GM19438 (cell line): Measurements from ENCODE around the gene LRRC30.

Source experiments
- ATAC-seq: cut with Tn5 transposase; IDR thresholded peaks from one replicate; pipeline ENCODE4 v1.9.1; 2021; ENCODE audit warnings: low read depth; ENCODE audit not compliant: unreplicated experiment

The LRRC30 gene

DNA sequence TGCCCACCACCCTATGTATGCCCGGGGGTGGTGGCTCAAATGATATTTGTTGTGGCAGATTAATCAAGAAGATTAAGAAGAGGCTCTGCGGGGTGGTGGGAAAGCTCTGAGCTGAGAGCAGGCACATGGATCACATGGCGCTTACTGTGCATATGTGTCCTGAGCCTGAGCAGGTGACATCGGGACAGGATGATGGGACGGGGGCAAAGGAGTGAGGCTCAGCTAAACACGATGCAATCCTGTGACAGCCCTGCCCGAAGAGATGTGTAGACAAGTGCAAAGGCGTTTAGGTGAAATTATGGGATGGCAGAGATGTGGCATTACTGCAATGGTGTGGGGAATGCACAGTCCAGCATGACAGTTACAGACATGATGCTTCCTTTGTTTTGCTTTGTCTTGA lies 6.0 kb downstream of the LRRC30 start:
- ATAC-seq: no peak

GRCh38 chr18:7237673-7238272 lies 6.9 kb downstream of the LRRC30 start:
- ATAC-seq: no peak

- ATAC-seq: no peak
Observed at GRCh38 chr18:7242926-7243325, 12.0 kb downstream of the LRRC30 start.

GRCh38 chr18:7248877-7249276 lies 18.0 kb downstream of the LRRC30 start:
- no peak for ATAC-seq

- no peak for ATAC-seq
Observed at GRCh38 chr18:7254163-7254562, 23.3 kb downstream of the LRRC30 start.

- ATAC-seq: no peak
Observed at GRCh38 chr18:7255054-7255453, 24.2 kb downstream of the LRRC30 start.

- no peak for ATAC-seq
Observed at GRCh38 chr18:7255643-7256042, 24.8 kb downstream of the LRRC30 start.

- ATAC-seq: no peak
Observed at GRCh38 chr18:7256618-7257425, 25.9 kb downstream of the LRRC30 start.

GRCh38 chr18:7257426-7257740 lies 26.5 kb downstream of the LRRC30 start:
- no peak for ATAC-seq

DNA sequence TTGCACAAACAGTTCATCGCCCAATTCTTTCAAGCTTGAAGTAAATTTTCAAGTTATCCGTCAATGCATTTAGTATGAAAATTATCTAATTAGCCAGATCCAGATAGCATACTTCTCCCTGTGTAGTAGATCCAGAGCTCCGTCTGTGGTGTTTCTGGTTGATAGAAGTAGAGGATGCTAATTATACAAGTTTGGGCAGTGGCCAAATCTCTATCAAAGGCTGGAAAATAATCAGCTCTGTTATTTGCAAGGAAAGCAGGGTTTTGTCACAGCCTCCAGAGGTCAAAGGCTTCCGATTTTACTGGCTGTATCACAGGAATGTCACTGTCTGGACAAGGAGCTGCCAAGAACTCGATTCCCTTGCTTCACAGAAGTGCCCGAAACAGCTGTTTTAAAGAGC lies 28.6 kb downstream of the LRRC30 start:
- ATAC-seq: no peak

DNA sequence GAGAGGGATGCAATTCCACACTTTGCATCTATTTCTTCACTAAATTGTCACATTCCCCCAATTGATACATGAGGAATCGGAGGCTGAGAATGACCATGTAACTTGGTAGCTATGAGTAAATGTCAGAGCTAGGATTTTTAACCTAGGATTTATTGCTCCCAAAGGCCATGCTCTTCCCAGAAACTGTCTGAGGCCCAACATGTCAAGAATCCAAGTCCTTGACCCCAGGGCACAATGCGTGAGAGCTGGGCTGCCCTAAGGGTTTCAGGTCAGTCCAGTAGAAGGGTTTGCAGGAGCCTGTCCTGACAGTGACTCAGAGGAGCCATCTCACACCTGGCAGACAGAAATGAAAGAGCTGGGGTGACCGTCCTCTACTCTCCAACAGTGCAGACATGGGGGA lies 30.3 kb downstream of the LRRC30 start:
- ATAC-seq: no peak

DNA sequence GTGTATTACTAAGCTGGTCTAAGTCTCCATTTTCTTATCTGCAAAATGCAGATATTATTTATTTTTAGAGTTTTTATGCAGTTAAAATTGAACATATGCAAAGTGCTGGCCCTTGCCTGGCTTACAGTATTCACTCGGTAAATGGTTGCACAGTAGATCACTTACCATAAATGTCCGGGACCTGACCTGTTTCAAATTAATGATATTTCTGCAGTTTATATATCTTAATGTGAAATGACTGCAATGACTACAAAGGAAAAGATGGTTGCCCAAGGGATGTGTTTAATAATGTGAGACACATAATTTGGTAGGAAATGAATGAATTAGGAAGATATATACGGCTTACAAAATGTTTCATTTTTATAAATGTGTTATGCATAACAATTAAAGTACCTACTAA lies 37.1 kb downstream of the LRRC30 start:
- no peak for ATAC-seq

DNA sequence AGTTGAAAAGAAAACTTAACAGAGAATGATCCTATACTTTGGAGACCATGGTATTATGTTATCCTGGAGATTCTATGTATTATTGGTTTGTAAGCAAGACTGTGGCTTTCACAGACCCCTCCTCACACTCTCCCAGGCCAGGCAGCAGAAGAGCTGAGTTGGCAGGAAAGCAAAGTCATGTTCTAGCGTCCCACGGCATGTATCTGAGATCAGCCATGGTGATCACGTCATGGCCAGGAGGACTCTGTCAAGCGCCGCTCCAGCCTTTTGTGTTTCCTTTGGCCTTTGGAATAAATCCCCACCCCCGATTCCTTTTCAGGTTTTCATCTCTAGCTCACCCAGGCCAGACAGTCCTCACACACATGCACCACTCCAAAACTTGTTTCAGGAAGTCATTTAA lies 39.1 kb downstream of the LRRC30 start:
- ATAC-seq: no peak

DNA sequence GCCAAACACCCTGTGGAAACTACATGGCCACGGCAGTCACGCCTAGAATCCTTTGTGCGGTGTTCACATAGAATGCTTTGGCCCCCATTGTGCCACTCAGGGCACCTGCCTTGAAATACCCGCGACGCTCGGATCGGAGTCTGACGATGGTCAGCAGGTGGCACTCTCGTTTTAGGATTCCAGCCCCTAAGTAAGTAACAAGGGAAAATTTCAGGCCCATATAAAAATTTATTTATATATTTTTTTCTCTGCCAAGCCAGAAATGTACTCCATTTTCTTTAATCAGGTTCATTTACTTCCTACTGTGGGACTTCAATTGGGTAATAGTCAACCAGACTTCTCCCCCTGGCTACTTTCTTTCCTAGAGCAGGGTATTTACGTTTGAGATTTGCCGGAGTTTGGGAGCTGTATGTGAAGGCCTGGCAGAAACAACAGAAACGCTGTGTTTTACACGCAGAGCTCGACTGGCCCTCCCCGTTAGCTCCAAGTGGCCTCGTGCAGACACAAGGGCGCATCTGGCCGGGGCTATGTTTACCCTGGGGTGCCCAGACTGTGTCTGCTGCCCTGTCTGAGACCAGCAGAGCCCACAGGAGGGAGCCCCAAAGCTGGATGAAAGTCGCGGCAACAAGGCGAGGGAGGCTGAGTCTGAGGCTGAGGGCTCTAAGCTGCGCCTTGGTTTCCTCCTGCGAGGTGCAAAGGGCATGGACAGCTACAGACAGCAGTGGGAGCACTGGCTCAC lies 41.6 kb downstream of the LRRC30 start:
- no peak for ATAC-seq

DNA sequence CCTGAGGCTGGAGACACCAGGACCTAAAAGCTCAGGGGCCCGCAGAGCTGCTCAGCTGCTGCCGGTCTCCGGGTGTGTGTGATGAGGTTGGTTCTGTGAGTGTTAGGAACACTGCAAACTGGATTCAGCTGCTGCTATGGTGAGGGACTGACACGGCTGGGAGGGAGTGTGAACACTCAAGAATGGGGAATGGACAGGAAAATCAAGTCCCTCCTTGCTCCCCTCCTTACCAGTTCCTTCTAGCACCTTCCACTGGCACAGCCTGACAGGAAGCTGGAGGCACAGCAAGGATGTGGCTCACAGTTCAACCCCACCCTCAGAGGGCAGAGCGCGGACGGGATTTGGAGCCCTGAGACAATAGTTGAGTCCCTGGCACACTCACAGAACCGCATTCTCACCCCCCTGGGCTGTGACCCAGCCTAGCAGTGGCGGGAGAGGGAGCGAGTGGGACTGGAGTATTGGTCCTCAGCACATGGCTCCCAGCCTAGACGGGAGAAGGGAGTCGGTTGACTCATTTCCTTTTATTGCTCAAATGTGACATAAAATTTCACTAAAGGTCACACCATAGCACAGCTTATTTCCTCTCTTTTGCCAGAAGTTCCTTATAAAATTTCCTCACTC lies 42.5 kb downstream of the LRRC30 start:
- ATAC-seq: no peak

- ATAC-seq: no peak
Observed at GRCh38 chr18:7281579-7281978, 50.7 kb downstream of the LRRC30 start.
